Measurements from ENCODE around the gene ZC3HAV1. TPM values are rescaled to one million over a fixed set of nuclear protein-coding genes. Genes with fewer than 3 reads are reported as not detected.

ZC3HAV1 gene
- total RNA-seq, 1 donor from 2014 or later: 44.6 TPM

DNA sequence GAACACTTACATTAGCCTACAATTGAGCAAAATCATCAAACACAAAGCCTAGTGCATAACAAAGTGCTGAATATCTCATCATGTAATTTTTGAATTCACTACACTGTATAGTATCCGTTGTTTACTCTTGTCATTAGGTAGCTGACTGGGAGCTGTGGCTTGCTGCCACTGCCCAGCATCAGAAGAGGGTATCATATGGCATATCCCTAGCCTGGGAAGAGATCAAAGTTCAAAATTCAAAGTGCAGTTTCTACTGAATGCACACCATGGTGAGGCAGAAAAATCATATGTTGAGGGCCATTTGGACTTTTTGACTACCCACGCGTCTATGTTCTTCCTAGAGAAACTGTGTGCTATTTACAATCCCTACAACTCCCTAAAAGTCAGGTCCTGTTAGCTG, 7.5 kb upstream of the ZC3HAV1 start:
- Mint-ChIP-seq H3K27ac (no peak overlapping the region), H3K9me3 (ENCODE audit: low read depth) (no peaks in the 10 kb centered on the region), H3K4me3 (ENCODE audit: low read depth) (no peak overlapping the region), H3K36me3 (ENCODE audit: insufficient read depth) (no peaks in the 10 kb centered on the region), H3K27me3 (peaks cover 4% of the 10 kb centered on the region), H3K4me1 (ENCODE audit: low read depth) (peaks cover 22% of the 10 kb centered on the region)
- no peak for TF ChIP-seq CTCF (IDR thresholded peaks at IDR 0.05; ENCODE audit: unreplicated experiment)
- no peak for DNase-seq (ENCODE audit: low spot score, unreplicated experiment)

- Mint-ChIP-seq H3K9me3 (ENCODE audit: low read depth) (no peaks in the 10 kb centered on the region), H3K36me3 (ENCODE audit: insufficient read depth) (no peaks in the 10 kb centered on the region), H3K4me3 (ENCODE audit: low read depth) (no peak overlapping the region), H3K27me3 (peaks cover 10% of the 10 kb centered on the region), H3K27ac (no peak overlapping the region), H3K4me1 (ENCODE audit: low read depth) (peaks cover 25% of the 10 kb centered on the region)
- TF ChIP-seq CTCF (IDR thresholded peaks at IDR 0.05; ENCODE audit: unreplicated experiment): no peak
- DNase-seq (ENCODE audit: low spot score, unreplicated experiment): no peak
Measured at GRCh38 chr7:139115104-139115503, 5.6 kb upstream of the ZC3HAV1 start.

DNA sequence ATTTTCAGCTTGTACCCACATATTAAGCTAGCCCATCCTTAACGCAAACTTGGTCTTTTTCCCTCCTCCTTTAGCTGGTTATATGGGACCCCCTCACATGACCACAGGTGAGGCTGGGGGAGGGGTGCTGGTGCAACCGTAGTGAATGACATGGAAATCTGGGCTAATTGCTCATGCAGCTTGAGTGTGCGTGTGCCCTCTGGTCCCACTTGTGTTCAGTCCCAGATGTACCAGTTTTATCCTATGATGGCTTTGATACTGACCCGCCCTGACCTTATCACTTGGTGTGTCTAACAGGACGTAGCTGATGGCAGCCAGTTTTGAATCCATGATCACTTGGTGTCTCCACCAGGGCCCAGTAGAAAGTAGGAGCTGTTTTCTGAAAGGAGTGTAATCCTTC, 5.1 kb upstream of the ZC3HAV1 start:
- Mint-ChIP-seq H3K36me3 (ENCODE audit: insufficient read depth) (no peaks in the 10 kb centered on the region), H3K27ac (no peak overlapping the region), H3K4me1 (ENCODE audit: low read depth) (peaks cover 28% of the 10 kb centered on the region), H3K27me3 (peaks cover 10% of the 10 kb centered on the region), H3K9me3 (ENCODE audit: low read depth) (no peaks in the 10 kb centered on the region), H3K4me3 (ENCODE audit: low read depth) (no peak overlapping the region)
- no peak for TF ChIP-seq CTCF (IDR thresholded peaks at IDR 0.05; ENCODE audit: unreplicated experiment)
- DNase-seq (ENCODE audit: low spot score, unreplicated experiment): no peak

- H3K27me3 Mint-ChIP-seq: peaks cover 10% of the 10 kb centered on the region
- no peaks in the 10 kb centered on the region for H3K9me3 Mint-ChIP-seq (ENCODE audit: low read depth)
- peaks cover 26% of the 10 kb centered on the region for H3K4me1 Mint-ChIP-seq (ENCODE audit: low read depth)
- H3K36me3 Mint-ChIP-seq (ENCODE audit: insufficient read depth): no peaks in the 10 kb centered on the region
- TF ChIP-seq CTCF (IDR thresholded peaks at IDR 0.05; ENCODE audit: unreplicated experiment): no peak
- no peak overlapping the region for H3K27ac Mint-ChIP-seq
- no peak overlapping the region for H3K4me3 Mint-ChIP-seq (ENCODE audit: low read depth)
- DNase-seq (ENCODE audit: low spot score, unreplicated experiment): no peak
Measured at GRCh38 chr7:139114018-139114417, 4.5 kb upstream of the ZC3HAV1 start.

DNA sequence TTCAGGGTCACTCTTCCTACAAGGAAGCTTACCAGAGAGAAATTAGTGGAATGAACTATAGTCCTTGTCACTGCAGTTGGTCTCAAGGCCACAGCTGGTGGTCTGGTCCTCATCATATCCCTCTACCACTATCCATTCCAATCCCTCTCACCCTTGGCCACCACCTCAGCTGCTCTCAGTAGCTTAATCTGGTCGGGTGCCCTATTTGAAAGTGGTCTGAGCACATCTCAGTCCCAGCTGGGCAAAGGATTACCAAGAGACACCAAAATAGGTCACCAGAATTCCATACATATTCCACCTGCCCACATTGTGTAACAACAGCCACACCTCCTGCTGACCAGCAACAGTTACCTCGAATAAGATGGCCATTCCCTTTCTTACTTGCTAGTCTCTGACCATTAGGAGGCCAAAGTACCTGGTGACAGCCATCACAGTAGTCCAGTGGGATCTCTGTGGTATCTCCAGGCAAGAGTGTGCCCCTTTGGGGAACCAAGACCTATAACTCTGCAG, 3.3 kb upstream of the ZC3HAV1 start:
- no peak overlapping the region for H3K4me3 Mint-ChIP-seq (ENCODE audit: low read depth)
- H3K27me3 Mint-ChIP-seq: peaks cover 10% of the 10 kb centered on the region
- H3K36me3 Mint-ChIP-seq (ENCODE audit: insufficient read depth): no peaks in the 10 kb centered on the region
- H3K27ac Mint-ChIP-seq: no peak overlapping the region
- H3K4me1 Mint-ChIP-seq (ENCODE audit: low read depth): peaks cover 21% of the 10 kb centered on the region
- no peak for TF ChIP-seq CTCF (IDR thresholded peaks at IDR 0.05; ENCODE audit: unreplicated experiment)
- DNase-seq (ENCODE audit: low spot score, unreplicated experiment): no peak
- no peaks in the 10 kb centered on the region for H3K9me3 Mint-ChIP-seq (ENCODE audit: low read depth)

Measured in progenitor cell of endocrine pancreas (in vitro differentiated cells).